Renal cortical epithelial cell (primary cell): ENCODE measurements around the gene BAZ1A. TPM values are rescaled to one million over a fixed set of nuclear protein-coding genes. Genes with fewer than 3 reads are reported as not detected.
"Not testable (repeated sequence)": the region's sequence is repeated elsewhere in the genome, so short reads cannot be mapped to it uniquely, and the experiment has no call there.

Experiments
- DNase-seq: peaks from one replicate; pipeline ENCODE4 v3.0.0-alpha.2; 2011; ENCODE audit warnings: low read depth
- total RNA-seq: library from RNA; depleted of rRNA; stranded (reverse); fragments of >200 nt; gene quantifications from 2 replicates; pipeline ENCODE4 v1.2.3, GENCODE V29; 2014

Gene BAZ1A
- total RNA-seq, 1 donor from 2014 or later: 68.4 TPM

GRCh38 chr14:34792598-34792997 lies 82.6 kb downstream of the BAZ1A start:
- DNase-seq: no peak

- DNase-seq: no peak
Measured at GRCh38 chr14:34785223-34786006, 89.7 kb downstream of the BAZ1A start.

- DNase-seq: no peak
Measured at GRCh38 chr14:34782031-34782430, 93.1 kb downstream of the BAZ1A start.

- DNase-seq: peak; percentile 60
Measured at GRCh38 chr14:34781242-34781641, 93.9 kb downstream of the BAZ1A start.

- no peak for DNase-seq
Measured at GRCh38 chr14:34780646-34781045, 94.5 kb downstream of the BAZ1A start.

GRCh38 chr14:34778744-34779143 lies 96.4 kb downstream of the BAZ1A start:
- no peak for DNase-seq

GRCh38 chr14:34776611-34777010 lies 98.5 kb downstream of the BAZ1A start:
- DNase-seq: no peak

- DNase-seq: no peak
Measured at GRCh38 chr14:34775922-34776321, 99.2 kb downstream of the BAZ1A start.

- DNase-seq: no peak
Measured at GRCh38 chr14:34775342-34775741, 99.8 kb downstream of the BAZ1A start.

- no peak for DNase-seq
Measured at GRCh38 chr14:34770901-34771300, 104.3 kb downstream of the BAZ1A start.

GRCh38 chr14:34766606-34767005 lies 108.6 kb downstream of the BAZ1A start:
- DNase-seq: no peak

GRCh38 chr14:34766060-34766459 lies 109.1 kb downstream of the BAZ1A start:
- DNase-seq: no peak

- DNase-seq: no peak
Measured at GRCh38 chr14:34755215-34755614, 119.9 kb downstream of the BAZ1A start.

- no peak for DNase-seq
Measured at GRCh38 chr14:34754687-34755086, 120.5 kb downstream of the BAZ1A start.

GRCh38 chr14:34750670-34751069 lies 124.5 kb downstream of the BAZ1A start:
- DNase-seq: peak; percentile 89

GRCh38 chr14:34750233-34750632 lies 124.9 kb downstream of the BAZ1A start:
- DNase-seq: no peak

- DNase-seq: no peak
Measured at GRCh38 chr14:34749408-34749807, 125.8 kb downstream of the BAZ1A start.

GRCh38 chr14:34742270-34743115 lies 132.7 kb downstream of the BAZ1A start:
- DNase-seq: no peak

GRCh38 chr14:34741840-34742239 lies 133.3 kb downstream of the BAZ1A start:
- DNase-seq: no peak

- peak; percentile 11 for DNase-seq
Measured at GRCh38 chr14:34740139-34740538, 135.0 kb downstream of the BAZ1A start.

- DNase-seq: not testable (repeated sequence)
Measured at GRCh38 chr14:34737079-34737478, 138.1 kb downstream of the BAZ1A start.

GRCh38 chr14:34733245-34733644 lies 141.9 kb downstream of the BAZ1A start:
- DNase-seq: peak; percentile 85

GRCh38 chr14:34732802-34733201 lies 142.4 kb downstream of the BAZ1A start:
- DNase-seq: no peak
